AG09319 (cell line): ENCODE data around the gene ACSM2B.
"Not testable (repeated sequence)": the region's sequence is repeated elsewhere in the genome, so short reads cannot be mapped to it uniquely, and the experiment has no call there.

Experiments used
- DNase-seq: peaks from one replicate; pipeline ENCODE4 v3.0.0-alpha.2; 2010; ENCODE audit warnings: low read depth; ENCODE audit errors: extremely low read depth
- CTCF ChIP-seq: IDR thresholded peaks from 2 replicates; pipeline ENCODE4 v1.5.1; 2011; ENCODE audit warnings: low read depth, mild to moderate bottlenecking, inconsistent platforms, low read length, moderate library complexity

ACSM2B gene

GRCh38 chr16:20568404-20568803 is 7.8 kb downstream of the ACSM2B start:
- TF ChIP-seq CTCF: no peak
- no peak for DNase-seq

- DNase-seq: no peak
- no peak for TF ChIP-seq CTCF
Measured at GRCh38 chr16:20566864-20567263, 9.3 kb downstream of the ACSM2B start.

- DNase-seq: not testable (repeated sequence)
Measured at GRCh38 chr16:20565334-20565733, 10.8 kb downstream of the ACSM2B start.

- DNase-seq: not testable (repeated sequence)
Measured at GRCh38 chr16:20564218-20564617, 11.9 kb downstream of the ACSM2B start.

GRCh38 chr16:20555628-20556027 is 20.5 kb downstream of the ACSM2B start:
- not testable (repeated sequence) for DNase-seq

- DNase-seq: not testable (repeated sequence)
Measured at GRCh38 chr16:20554689-20555088, 21.5 kb downstream of the ACSM2B start.

- not testable (repeated sequence) for DNase-seq
Measured at GRCh38 chr16:20553493-20553892, 22.7 kb downstream of the ACSM2B start.

- not testable (repeated sequence) for DNase-seq
Measured at GRCh38 chr16:20546951-20547350, 29.2 kb downstream of the ACSM2B start.

- DNase-seq: not testable (repeated sequence)
Measured at GRCh38 chr16:20546278-20546853, 29.8 kb downstream of the ACSM2B start.

GRCh38 chr16:20540603-20541316 is 35.4 kb downstream of the ACSM2B start:
- DNase-seq: not testable (repeated sequence)

- TF ChIP-seq CTCF: no peak
- no peak for DNase-seq
Measured at GRCh38 chr16:20538687-20539086, 37.5 kb downstream of the ACSM2B start.

- no peak for TF ChIP-seq CTCF
- DNase-seq: no peak
Measured at GRCh38 chr16:20538181-20538580, 38.0 kb downstream of the ACSM2B start.

- DNase-seq: not testable (repeated sequence)
Measured at GRCh38 chr16:20536669-20537068, 39.5 kb downstream of the ACSM2B start.

- DNase-seq: not testable (repeated sequence)
Measured at GRCh38 chr16:20532284-20532792, 43.8 kb downstream of the ACSM2B start.

- not testable (repeated sequence) for DNase-seq
Measured at GRCh38 chr16:20531795-20532194, 44.4 kb downstream of the ACSM2B start.
